ENCODE measurements around the gene FNDC3B.

Gene FNDC3B

DNA sequence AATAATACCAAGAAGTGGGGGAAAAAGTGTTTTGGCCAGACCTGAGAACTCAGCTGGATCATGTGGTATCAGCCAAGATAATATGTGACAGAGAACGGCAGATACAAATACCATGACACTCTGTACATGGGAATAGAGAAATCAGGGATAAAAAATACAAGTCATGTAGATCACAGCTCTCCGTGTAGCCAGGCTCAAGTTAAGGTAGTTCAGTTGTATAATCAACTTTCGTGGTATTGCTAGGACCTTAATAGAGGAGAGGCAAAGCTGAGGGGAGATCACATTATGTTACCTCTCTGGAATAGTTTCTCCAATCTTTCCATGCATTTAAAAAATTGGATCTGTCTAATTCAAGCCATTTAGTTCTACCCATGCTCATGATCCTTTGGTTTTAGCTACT lies 229.0 kb downstream of the FNDC3B start:
- no peaks in the 10 kb centered on the region for H3F3A ChIP-seq (ENCODE audit: insufficient read depth)
- TF ChIP-seq EZH2phosphoT487 (conservative IDR thresholded peaks at IDR 0.05; ENCODE audit: low read length), result no peak
- no peak for TF ChIP-seq CTCF (IDR thresholded peaks at IDR 0.05; ENCODE audit: insufficient read depth, low read length, poor library complexity, severe bottlenecking)
- no peak overlapping the region for H3K4me2 ChIP-seq (ENCODE audit: low read depth, low read length, poor library complexity, severe bottlenecking)
- no peak overlapping the region for H3K4me3 ChIP-seq (ENCODE audit: insufficient read depth, low read length, poor library complexity, severe bottlenecking)
- H3K27ac ChIP-seq (ENCODE audit: low read depth, low read length), result no peak overlapping the region
- no peak overlapping the region for H2AFZ ChIP-seq (ENCODE audit: low read depth, low read length, severe bottlenecking)
- no peaks in the 10 kb centered on the region for H4K20me1 ChIP-seq (ENCODE audit: low read depth, low read length)
- H3K27me3 ChIP-seq (ENCODE audit: low read length), result no peaks in the 10 kb centered on the region
- no peaks in the 10 kb centered on the region for H3K36me3 ChIP-seq (ENCODE audit: low read length)
- no peaks in the 10 kb centered on the region for H3K9me3 ChIP-seq (ENCODE audit: insufficient read depth, low read length)
- no peak overlapping the region for H3K9ac ChIP-seq (ENCODE audit: low read length)
- H3K9me2 ChIP-seq (replicated peaks; ENCODE audit: insufficient read depth, low read length), result no peaks in the 10 kb centered on the region
- no peaks in the 10 kb centered on the region for H3K79me2 ChIP-seq (ENCODE audit: insufficient read depth, low read length)

- H3K27ac ChIP-seq (ENCODE audit: low read depth, low read length), result no peak overlapping the region
- H3K9me3 ChIP-seq (ENCODE audit: insufficient read depth, low read length), result no peaks in the 10 kb centered on the region
- no peaks in the 10 kb centered on the region for H3K79me2 ChIP-seq (ENCODE audit: insufficient read depth, low read length)
- H3F3A ChIP-seq (ENCODE audit: insufficient read depth), result no peaks in the 10 kb centered on the region
- H3K36me3 ChIP-seq (ENCODE audit: low read length), result no peaks in the 10 kb centered on the region
- H3K4me3 ChIP-seq (ENCODE audit: insufficient read depth, low read length, poor library complexity, severe bottlenecking), result no peak overlapping the region
- H4K20me1 ChIP-seq (ENCODE audit: low read depth, low read length), result no peaks in the 10 kb centered on the region
- no peaks in the 10 kb centered on the region for H3K27me3 ChIP-seq (ENCODE audit: low read length)
- no peak overlapping the region for H2AFZ ChIP-seq (ENCODE audit: low read depth, low read length, severe bottlenecking)
- no peak overlapping the region for H3K4me2 ChIP-seq (ENCODE audit: low read depth, low read length, poor library complexity, severe bottlenecking)
- no peak overlapping the region for H3K9ac ChIP-seq (ENCODE audit: low read length)
- no peak for TF ChIP-seq CTCF (IDR thresholded peaks at IDR 0.05; ENCODE audit: insufficient read depth, low read length, poor library complexity, severe bottlenecking)
- TF ChIP-seq EZH2phosphoT487 (conservative IDR thresholded peaks at IDR 0.05; ENCODE audit: low read length), result no peak
- no peaks in the 10 kb centered on the region for H3K9me2 ChIP-seq (replicated peaks; ENCODE audit: insufficient read depth, low read length)
Measured at GRCh38 chr3:172268868-172269267, 229.5 kb downstream of the FNDC3B start.

- Histone ChIP-seq H3K4me3 (ENCODE audit: insufficient read depth, low read length, poor library complexity, severe bottlenecking) (no peak overlapping the region), H3K27ac (ENCODE audit: low read depth, low read length) (no peak overlapping the region), H3K9me3 (ENCODE audit: insufficient read depth, low read length) (no peaks in the 10 kb centered on the region), H3K9me2 (replicated peaks; ENCODE audit: insufficient read depth, low read length) (no peaks in the 10 kb centered on the region), H3F3A (ENCODE audit: insufficient read depth) (no peaks in the 10 kb centered on the region), H3K27me3 (ENCODE audit: low read length) (no peaks in the 10 kb centered on the region), H3K36me3 (ENCODE audit: low read length) (no peaks in the 10 kb centered on the region), H4K20me1 (ENCODE audit: low read depth, low read length) (no peaks in the 10 kb centered on the region), H3K9ac (ENCODE audit: low read length) (no peak overlapping the region), H2AFZ (ENCODE audit: low read depth, low read length, severe bottlenecking) (no peak overlapping the region), H3K4me2 (ENCODE audit: low read depth, low read length, poor library complexity, severe bottlenecking) (no peak overlapping the region), H3K79me2 (ENCODE audit: insufficient read depth, low read length) (no peaks in the 10 kb centered on the region)
- TF ChIP-seq CTCF (IDR thresholded peaks at IDR 0.05; ENCODE audit: insufficient read depth, low read length, poor library complexity, severe bottlenecking) (no peak), EZH2phosphoT487 (conservative IDR thresholded peaks at IDR 0.05; ENCODE audit: low read length) (no peak)
Measured at GRCh38 chr3:172270557-172271166, 231.3 kb downstream of the FNDC3B start.

Data from SU-DHL-6 (cell line).